ENCODE measurements around the gene RAD18.

The RAD18 gene

DNA sequence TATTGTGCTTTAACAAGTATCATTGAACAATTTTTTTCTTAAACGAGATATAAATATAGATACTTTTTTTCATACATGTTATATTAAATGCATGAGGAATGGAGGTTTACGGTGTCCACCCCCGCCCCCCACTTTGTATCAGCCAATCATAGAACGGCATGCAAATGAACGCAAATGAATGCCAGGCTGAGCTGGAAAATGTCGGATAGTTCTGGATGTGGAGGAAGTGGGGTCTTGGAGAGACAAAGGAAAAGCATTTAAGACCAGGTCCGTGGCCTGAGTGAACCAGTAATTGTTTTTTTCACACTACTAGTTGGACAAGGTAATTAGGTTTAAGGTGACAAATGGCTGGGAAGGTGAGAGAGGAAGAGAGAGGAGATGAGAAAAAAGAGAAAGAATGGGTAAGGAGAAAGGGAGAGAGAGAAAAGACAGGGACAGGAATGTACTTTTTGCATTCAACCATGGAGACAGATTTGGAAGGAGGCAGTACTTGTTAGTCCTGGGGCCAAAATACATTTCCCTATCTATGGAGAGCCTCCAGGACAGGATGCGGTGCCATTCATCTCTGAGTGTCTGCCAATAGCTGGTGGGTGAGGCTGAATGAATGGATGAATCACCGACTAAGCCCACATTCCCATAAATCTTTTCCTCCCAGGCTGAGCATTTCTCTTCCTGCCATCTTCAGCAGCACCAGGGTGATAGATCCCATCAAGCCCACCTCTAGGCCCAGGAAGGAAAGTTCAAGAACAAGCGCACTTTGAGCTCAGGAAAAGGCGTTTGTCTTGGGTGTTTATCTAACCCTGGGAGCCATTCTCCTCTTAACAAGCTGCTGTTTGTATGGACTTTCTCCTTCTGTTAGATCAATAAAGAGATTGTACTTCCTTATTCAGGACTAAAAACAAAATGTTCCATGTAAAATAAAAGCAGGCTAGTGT is 1.4 kb upstream of the RAD18 start:
- DNase-seq = no peak

DNA sequence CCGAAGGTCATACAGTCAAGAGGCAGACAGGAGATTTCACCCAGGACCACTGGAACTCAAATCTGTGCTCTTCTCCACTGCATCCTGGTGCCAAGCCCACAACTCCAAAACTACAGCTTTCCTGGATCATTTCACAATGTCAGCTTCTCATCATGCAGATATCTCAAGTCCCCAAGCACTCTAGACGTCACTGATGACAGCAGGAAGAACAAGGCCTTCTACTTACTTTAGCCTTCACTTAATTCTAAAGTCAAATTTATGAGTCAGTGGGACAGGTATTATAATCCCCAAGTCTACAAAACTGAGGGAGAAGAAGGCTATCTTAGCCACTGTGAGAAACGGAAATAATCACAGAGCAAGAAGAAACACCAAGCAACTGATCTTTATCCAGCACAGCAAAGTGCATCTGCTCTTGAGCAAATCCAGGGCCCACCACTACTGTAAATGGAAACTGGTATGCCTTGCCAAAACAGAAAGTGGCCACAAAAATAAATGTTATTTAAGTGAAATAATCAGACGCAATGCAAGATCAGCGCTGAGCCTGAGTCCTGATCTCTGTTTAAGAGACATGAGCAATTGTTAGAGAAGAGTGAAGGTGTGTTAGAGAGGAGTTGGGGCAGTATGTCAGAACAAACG is 928 bp downstream of the RAD18 start:
- no peak for DNase-seq

DNA sequence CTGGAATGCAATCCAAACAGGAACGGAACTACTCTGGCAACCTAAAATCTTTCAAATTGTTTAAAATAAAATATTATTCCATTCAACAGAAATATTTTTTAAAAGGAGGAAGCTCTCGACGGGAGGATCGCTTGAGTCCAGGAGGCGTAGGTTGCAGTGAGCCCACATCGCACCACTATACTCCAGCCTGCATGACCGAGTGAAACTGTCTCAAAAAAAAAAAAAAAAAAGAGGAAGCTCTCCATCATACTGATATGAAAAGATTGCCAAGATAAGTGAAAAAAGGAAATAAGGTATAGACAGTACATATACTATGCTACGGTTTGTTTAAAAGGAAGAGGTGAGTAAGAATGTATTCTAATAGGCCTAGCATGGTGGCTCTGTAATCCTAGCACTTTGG is 3.6 kb downstream of the RAD18 start:
- no peak for DNase-seq

DNA sequence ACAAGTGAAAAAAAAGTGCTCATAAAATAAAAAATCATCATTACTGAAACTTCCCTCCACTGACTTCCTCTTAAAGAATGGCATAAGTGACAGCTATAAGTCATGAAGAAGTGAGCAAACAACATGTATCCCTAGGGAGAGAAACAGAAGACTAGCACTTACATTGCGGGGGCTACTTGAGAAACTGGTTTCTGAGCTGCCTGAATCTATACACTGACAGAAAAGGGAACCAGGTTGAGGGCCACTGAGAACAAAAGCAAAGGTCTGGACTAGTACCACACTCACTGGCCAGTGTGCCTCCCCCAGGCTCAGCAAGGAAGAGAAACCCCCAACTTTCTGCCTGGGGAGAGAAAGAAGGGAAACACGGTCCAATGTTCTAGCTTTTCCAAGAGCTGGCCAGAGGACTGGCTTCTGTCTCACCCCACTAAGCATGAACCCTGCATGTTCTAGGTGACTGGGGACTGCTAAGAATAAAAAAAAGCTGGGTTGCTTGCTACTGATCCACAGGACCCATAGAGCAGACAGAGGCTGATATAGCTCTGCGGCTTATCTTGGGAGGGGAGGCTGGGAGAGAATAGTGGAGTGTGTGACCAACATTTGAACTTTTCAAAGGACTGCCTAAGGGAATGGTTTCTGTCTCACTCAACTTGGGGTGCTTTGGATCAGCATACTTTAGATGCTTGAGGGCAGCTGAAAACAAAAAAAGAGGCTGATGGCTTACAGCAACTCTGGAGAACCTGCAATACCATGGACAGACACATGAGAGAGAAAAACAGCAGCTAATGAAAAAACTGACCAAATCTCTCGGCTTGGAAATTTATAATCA is 8.1 kb downstream of the RAD18 start:
- DNase-seq = no peak

DNA sequence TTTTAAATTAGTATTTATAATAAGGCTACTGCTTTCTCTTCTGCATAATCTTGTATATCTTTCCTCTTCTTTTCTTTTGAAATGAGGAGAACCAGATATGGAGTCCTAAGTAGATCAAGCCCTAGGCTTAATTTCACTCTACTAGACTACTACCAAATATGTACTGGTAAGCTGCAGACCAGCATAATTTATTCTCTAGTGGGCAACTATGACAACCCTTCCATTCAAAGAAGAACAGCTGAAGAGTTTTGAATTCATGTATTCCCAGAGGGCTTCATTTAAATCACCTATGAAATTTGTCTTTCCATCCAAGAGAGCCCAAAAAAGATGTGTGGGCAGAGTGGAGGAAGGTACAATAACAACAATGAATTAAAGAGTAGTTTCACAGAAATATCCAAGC is 10.0 kb downstream of the RAD18 start:
- no peak for DNase-seq

DNA sequence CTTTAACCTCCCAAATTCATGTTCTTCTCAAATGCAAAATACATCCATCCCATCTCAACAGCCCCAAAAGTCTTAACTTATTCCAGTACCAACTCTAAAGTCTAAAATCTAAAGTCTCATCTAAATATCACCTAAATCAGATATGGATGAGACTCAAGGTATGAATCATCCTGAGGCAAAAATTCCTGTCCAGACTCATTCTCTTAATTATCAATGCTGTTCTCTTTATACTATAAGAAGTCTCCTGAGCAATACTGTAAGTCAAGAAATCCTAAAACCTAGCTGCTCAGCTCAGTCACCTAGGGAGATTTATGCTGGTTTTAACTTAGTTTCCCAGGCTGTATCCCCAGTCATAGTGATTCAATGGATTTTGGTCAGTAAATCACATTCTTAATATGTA is 11.1 kb downstream of the RAD18 start:
- no peak for DNase-seq

DNA sequence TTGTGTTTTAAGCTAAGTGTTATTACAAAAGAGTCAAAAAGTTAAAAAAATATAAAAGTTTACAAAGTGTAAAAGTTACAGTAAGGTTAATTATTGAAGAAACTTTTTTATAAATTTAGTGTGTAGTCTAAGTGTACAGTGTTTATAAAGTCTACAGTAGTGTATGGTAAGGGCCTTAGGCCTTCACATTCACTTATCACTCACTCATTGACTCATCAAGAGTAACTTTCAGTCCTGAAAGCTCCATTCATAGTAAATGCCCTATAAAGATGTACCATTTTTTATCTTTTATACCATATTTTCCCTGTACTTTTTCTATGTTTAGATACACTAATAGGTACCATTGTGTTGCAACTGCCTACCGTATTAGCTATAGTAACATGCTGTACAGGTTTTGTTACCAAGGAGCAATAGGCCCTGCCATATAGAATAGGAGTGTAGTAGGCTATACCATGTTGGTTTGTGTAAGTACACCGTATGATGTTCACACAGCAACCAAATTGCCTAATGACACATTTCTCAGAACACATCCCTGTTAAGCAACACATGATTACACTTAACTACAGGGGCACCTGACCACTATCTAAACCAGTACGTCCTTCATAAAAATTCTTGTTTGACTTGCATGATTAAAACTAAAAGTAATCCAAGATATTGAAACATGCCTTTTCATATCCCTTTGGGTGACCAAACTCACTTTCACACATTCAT is 17.2 kb downstream of the RAD18 start:
- DNase-seq = no peak

DNA sequence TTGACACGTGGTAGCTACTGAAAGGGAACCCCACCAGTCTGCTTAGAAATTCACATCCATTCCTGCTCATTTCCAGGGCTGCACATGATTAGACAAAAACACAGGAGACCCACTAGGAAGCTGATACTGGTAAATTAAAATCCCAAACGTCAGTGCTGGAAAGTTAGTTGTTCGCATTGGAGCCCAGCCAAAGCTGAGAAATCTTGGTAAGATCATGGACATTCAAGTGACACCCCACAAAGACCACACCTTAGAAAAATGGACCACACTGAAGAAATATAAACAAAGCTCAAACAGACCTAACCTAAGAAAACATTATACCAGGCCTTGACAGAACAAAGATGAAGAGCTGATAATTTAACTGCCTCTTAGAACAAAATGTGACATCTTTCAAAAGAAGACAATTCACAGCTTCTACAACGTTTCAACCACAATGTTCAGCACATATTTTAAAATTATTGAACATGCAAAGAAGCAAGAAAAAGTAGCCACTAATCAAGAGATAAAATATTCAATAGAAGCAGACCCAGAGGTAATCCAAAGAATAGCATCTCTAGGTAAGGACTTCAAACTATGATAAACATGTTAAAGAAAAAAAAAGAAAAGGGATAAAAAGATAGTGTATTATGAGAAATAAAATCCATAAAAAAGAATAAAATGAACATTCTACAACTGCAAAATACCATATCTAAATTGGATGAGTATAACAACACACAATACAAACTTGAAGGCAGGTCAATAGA is 20.4 kb downstream of the RAD18 start:
- no peak for DNase-seq

DNA sequence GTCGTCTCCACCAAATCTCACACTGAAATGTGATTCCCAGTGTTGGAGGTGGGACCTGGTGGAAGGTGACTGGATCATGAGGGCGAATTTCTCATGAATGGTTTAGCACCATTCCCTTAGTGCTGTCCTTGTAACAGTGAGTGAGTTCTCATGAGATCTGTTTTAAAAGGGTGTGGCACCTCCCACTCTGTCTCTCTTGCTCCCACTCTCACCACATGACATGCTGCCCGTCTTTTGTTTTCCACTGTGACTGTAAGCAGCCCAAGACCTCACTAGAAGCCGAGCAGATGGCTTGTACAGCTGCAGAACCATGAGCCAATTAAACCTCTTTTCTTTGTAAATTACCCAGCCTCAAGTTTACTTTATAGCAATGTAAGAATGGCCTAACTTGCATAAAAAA is 21.2 kb downstream of the RAD18 start:
- no peak for DNase-seq

DNA sequence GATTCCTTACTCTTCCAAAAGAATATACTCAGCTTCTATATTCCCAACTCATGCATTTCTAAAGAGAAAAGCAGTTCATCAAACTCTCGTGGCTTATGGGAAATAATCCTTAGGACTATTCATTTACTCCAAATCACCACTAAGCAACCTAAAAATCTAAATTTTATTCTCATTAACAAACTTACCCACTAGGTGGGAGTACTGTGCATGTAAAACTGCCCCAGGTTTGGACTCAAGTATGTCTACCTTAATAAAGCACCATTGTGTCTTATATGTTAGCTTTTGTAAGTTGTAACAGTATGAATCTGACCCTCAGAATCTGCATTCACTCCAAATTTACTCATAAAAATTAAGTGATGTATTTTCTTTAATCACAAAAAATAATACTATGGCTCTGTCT is 25.3 kb downstream of the RAD18 start:
- DNase-seq = no peak

DNA sequence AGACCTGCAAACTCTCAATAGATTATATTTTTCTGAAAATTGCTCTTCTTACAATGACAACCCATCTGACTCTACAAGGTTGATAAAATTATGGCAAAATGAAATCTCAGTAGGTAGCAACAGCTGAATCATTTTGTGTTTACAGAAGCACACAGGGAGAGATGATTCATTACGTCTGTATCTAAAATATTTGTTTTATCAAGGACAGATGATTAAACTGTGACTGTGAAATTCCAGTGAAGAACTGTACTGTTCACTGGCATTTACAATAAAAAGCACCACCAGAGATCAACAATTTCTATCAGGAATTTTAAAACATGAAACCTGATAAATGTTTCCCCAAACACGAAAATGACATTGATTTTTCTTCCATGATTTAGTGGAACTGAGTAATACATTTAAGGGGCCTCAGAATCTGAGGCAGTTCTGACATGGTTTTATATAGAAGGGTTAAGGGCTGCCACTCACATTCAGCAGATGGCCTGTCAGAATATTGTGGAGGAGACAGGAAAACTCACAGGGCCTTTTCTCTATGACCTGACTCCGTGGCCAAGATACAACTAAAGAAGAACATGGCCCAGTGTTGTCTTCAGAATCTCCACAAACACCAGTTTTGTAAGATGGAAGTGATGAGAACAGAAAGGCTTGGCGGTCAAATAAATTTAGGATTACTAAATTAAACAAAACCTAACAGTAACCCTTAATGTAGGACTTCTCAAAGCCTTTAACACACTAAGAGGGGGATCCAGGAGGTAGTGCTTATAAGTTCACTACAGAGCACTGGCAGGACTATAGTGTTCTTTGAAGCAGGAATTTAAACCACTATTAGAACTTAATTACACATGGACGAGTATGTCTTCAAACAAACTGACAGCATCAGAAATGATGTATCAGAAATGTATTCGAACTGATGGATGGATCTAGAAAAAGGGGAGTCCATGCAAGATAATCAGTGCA is 25.9 kb downstream of the RAD18 start:
- DNase-seq = no peak

DNA sequence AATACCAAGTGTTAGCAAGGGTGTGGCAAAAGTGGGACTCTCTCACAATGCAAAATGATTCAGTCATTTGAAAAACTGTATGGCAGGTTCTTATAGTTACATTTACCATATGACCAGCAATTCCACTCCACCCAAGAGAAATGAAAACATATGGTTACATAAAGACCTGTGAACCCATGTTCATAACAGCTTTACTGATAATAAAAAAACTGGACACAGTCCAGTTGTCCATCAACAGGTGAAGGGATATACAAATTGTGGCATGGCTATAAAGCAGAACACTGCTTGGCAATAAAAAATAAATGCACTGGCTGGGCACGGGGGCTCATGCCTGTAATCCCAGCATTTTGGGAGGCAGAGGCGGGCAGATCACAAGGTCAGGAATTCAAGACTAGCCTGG is 30.8 kb downstream of the RAD18 start:
- no peak for DNase-seq

DNA sequence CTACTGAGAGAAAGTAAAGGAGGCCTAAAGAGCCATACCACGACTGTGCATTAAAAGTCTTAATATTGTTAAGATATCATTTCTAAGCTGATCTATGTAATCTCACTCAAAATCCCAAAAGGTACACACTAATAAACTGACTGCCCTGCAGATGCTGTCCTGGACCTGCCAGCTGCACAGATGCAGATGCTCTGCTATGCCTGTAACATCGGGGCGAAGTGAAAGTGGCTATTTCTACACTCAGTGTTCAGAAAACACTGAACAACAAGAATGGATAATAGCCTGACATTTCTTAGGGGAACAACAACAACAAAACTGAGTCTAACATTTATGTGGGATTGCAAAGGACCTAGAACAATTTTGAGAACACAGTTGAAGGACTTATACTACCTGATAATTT is 31.9 kb downstream of the RAD18 start:
- no peak for DNase-seq

DNA sequence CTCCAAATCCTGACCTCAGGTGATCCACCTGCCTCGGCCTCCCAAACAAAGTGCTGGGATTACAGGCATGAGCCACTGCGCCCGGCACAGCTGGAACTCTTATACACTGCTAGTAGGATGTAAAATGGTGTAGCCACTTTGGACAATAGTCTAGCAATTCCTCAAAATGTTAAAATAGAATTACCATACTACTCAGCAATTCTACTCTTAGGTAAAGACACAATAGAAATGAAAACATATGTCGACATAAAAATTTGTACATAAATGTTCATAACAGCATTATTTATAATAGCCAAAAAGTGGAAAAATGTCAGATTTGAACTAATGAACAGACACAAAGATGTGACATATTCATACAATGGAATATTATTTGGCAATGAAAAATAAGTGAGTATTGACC is 33.4 kb downstream of the RAD18 start:
- DNase-seq = no peak

DNA sequence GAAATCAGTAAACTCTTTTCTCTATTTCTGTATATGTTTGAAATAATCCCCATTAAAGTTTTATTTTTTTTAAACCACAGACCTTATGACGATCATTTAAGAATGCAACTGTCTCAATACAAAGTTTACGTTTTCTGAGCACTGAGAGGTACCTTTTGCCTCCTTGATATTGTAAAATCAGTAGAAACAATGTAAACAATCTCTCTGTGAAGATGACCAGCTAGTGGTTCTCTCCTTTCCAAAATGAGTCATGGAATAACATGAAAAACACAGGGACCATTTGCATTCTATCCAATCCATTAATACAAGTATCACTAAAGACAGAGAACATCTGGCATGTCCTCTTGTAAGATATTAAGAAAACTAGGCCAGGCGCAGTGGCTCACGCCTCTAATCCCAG is 48.8 kb downstream of the RAD18 start:
- no peak for DNase-seq

DNA sequence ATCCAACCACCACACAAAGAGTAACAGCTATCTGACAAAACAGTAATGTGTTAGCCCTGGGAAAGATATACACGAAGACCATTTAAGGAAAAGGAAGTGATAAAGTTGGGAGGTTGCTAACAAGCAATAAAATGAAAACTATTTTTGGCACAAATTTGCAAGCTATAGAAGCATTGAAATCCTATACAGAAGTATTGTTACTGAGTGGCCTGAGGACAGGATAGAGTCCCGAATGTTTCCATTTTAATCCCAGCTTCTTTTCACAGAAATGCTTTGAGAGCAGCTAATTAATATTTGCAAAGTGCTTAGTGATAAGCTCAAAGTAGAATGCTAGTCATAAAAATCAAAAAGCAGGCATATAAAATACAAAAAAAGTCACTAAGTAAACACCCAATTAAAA is 51.5 kb downstream of the RAD18 start:
- no peak for DNase-seq

DNA sequence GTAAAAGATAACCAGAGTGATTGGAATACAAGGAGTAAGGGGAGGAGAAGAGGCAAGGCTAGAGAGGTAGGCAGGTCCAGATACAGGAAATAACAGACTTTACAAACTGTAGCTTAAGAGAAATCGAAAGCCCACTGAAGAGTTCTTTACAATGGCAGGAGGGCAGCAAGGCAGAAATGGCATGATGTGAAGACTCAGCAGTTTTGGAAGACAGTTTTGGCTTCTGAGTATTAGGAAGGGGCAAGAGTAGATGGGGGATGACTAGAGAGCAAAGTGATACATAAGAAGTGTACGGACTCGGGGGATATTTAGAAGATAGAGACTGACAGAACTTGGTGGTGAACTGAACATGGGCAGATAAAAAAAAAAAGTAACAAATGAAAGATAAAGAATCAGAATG is 54.1 kb downstream of the RAD18 start:
- no peak for DNase-seq

DNA sequence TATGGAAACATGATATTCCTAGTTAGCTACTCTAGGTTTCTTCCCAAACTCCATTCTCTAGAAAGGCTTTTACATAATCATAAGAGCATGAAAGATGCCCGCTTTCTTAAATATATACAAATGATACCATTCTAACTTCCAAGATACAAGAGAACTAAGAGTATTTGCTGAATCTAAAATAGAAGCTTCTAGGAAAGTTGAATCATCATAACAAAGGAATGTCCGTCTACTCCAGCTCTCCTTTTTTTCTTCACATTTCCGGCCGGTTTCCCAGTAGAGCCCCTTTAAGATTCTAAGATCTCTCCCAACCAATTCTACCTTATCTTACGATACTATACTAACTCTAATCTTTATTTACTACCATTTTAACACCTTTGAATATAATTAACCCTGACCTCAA is 60.1 kb downstream of the RAD18 start:
- DNase-seq = no peak

DNA sequence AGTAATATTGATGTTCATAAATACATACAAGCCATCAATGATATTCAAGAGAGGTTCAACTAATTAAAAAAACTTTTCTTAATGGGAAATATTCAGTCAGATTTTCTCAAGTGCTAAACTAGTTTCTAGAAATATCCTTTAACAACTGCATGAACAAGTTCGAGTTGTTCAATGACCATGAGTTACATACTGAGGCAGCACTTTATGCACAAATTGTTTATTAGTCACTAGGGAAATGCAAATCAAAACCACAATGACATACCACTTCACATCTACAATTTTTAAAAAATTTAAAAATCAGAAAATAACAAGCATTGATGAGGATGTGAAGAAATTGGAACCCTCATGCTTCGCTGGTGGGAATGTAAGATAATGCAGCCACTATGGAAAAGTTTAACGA is 62.4 kb downstream of the RAD18 start:
- no peak for DNase-seq

DNA sequence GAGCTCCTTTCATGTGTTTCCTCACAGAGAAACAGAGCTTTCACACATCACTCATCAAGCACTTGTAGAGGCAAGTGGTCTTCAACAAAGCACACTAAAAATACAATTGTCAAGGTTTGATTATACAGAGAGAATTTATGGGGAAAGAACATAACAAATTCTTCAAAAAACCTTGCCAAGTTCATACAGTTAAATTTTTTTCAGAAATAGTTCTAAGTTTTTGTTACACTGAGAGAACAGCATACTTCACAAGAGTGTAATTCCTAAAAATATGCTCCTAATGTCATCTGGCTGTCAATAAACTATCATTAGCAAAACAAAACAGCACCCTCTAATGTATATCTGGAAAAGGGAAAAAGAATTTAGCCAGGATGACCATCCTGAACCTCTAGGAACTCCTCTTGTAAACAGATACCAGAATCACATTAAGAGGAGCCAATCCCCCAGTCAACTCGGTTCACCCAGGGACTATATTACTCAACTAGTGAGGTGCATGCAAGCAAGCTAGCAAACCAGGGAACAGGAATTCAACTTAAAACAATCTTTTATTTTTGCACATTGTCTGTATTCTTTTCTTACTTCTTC is 63.3 kb downstream of the RAD18 start:
- no peak for DNase-seq

DNA sequence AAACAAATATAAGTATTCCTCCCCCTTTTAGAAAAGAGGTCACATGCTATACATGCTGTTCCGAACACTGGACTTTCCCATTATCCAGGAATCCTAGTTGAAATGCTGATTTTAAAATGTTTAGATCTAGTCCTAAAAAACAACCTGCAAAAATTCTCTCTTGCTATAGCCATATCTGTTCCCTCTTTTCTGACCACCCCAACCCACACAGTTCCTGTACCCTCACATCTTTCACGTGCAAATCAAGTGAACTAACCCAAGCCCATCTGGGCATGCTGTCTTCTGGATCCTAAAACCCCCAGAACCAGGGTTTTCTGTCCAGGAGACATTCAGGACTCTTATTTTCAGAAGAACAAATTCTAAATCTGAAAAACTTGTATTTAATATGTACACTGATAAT is 67.4 kb downstream of the RAD18 start:
- no peak for DNase-seq
